H1 (cell line): ENCODE measurements around the gene ATP13A3. TPM values are rescaled to one million over a fixed set of nuclear protein-coding genes. Genes with fewer than 3 reads are reported as not detected.

Experiments
- CBX8 ChIP-seq: fragments of 300-800, 300-1000 bp; sonication (generic); IDR thresholded peaks from 2 replicates; pipeline ENCODE4 v1.7.1; 2016; ENCODE audit warnings: low read depth, low read length, borderline replicate concordance
- CHD1 ChIP-seq: IDR thresholded peaks from 2 replicates; pipeline ENCODE4 v1.6.1; 2012; ENCODE audit warnings: low read depth, low read length, improper control_type of control experiment
- MAX ChIP-seq: IDR thresholded peaks from 2 replicates; pipeline ENCODE4 v1.6.1; 2012; ENCODE audit warnings: inconsistent platforms
- POLR2AphosphoS5 ChIP-seq: IDR thresholded peaks from 2 replicates; pipeline ENCODE4 v1.6.1; 2011; ENCODE audit warnings: low read depth, low read length
- RNF2 ChIP-seq: fragments of 200-900, 300-1000 bp; sonication (generic); IDR thresholded peaks from 2 replicates; pipeline ENCODE4 v1.7.1; 2016; ENCODE audit warnings: borderline replicate concordance, low read depth, mild to moderate bottlenecking, antibody characterized with exemption, low read length; ENCODE audit not compliant: poor library complexity, severe bottlenecking; ENCODE audit errors: missing control alignments
- SP2 ChIP-seq: IDR thresholded peaks from 2 replicates; pipeline ENCODE4 v1.6.1; 2012; ENCODE audit warnings: mild to moderate bottlenecking, low read length, inconsistent platforms
- TBP ChIP-seq: IDR thresholded peaks from 2 replicates; pipeline ENCODE4 v1.6.1; 2011; ENCODE audit warnings: low read depth, low read length, improper control_type of control experiment
- polyA plus RNA-seq, 7 experiments: library from polyadenylated mRNA; depleted of rRNA in 3 of 7; stranded (reverse) in 5 of 7; unstranded in 2 of 7; fragments of >200 nt in 5 of 7; fragments of 200-250 nt in 2 of 7; gene quantifications; 1 replicate in 5 of 7; 2 replicates in 1 of 7; 4 replicates in 1 of 7; pipeline versions ENCODE4 v1.2.1 to v1.2.3, GENCODE V29; 2011 to 2013; ENCODE audit warnings: missing spikeins in 2 of 7, mixed read lengths in 2 of 7
- total RNA-seq: library from RNA; stranded (reverse); fragmentation: NEBNext Ultra II Directional; extraction: Animal tissue kit (Norgen Biotek cat#: 25700); gene quantifications from 2 replicates; pipeline ENCODE4 v1.2.1, GENCODE V29; 2021

The ATP13A3 gene
- total and polyA plus RNA-seq, 2 of the 8 experiments (the other 6 are each of a cell fraction or from before 2014, with no cell fraction given), result 18.6 to 92.2 TPM

- TF ChIP-seq SP2, result no peak
- no peak for TF ChIP-seq MAX
- TF ChIP-seq CHD1, result no peak
- TF ChIP-seq POLR2AphosphoS5, result no peak
- TF ChIP-seq TBP, result no peak
- TF ChIP-seq CBX8, result no peak
- TF ChIP-seq RNF2, result no peak
Measured at GRCh38 chr3:194399166-194399565, 87.6 kb downstream of the ATP13A3 start, which contains the start of gene GP5 (continued).
